GM06990 (cell line): ENCODE data around the gene CDC37.
"Not testable (repeated sequence)": the region's sequence is repeated elsewhere in the genome, so short reads cannot be mapped to it uniquely, and the experiment has no call there.

ENCODE experiments used
- DNase-seq: peaks from one replicate; pipeline ENCODE4 v3.0.0-alpha.2; 2011; ENCODE audit not compliant: insufficient read length; ENCODE audit errors: extremely low read depth
- H3K27me3 ChIP-seq: replicated peaks from 2 replicates; pipeline ENCODE4 v1.6.0; 2011; ENCODE audit warnings: low read length; ENCODE audit not compliant: control insufficient read depth, insufficient read depth
- H3K36me3 ChIP-seq: 2 replicates; pipeline ENCODE4 v1.5.1; 2011; ENCODE audit warnings: low read length; ENCODE audit not compliant: control insufficient read depth, insufficient read depth
- H3K4me3 ChIP-seq: replicated peaks from 2 replicates; pipeline ENCODE4 v1.5.1; 2011; ENCODE audit warnings: low read depth, mild to moderate bottlenecking, control low read depth, low read length
- CTCF ChIP-seq: IDR thresholded peaks from 2 replicates; pipeline ENCODE4 v1.5.1; 2011; ENCODE audit warnings: low read length, control low read depth, mild to moderate bottlenecking, inconsistent platforms; ENCODE audit not compliant: insufficient read depth, poor library complexity, severe bottlenecking

Gene CDC37

GRCh38 chr19:10402441-10403038 lies 802 bp downstream of the CDC37 start:
- no peak for DNase-seq
- H3K36me3 ChIP-seq: peaks cover 3% of the 10 kb centered on the region
- no peak for TF ChIP-seq CTCF
- peak overlapping the region; percentile 98 for H3K4me3 ChIP-seq
- no peaks in the 10 kb centered on the region for H3K27me3 ChIP-seq

DNA sequence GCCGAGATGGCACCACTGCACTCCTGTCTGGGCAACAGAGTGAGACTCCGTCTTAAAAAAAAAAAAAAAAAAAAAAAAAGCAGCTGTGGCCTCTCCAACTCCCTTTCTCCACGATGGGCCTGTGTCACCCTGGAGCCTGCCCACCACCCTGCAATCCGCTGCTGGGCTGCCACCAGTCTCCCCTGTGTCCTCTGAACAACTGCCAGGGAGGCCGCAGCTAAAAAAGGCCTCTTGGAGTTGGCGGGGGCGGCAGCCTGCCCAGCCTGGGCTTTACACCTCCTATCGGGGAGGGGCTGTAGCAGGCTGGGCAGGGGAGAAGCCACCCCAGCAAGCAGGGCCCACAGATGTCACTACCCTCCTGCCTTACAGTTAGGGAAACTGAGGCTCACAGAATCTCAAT lies 3.5 kb downstream of the CDC37 start:
- Histone ChIP-seq H3K36me3 (peaks cover 11% of the 10 kb centered on the region), H3K27me3 (no peaks in the 10 kb centered on the region), H3K4me3 (no peak overlapping the region)
- TF ChIP-seq CTCF: no peak
- no peak for DNase-seq

DNA sequence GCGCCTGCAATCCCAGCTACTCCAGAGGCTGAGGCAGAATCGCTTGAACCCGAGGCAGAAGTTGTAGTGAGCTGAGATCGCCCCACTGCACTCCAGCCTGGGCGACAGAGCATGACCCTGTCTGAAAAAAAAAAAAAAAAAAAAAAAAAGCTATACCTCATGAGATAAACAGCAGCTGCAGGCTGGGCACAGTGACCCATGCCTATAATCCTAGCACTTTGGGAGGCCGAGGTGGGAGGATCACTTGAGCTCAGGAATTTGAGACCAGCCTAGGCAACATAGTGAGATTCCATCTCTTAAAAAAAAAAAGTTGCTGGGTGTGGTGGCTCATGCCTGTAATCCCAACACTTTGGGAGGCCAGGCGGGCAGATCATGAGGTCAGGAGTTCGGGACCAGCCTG lies 4.0 kb downstream of the CDC37 start:
- H3K27me3 ChIP-seq, DNase-seq, H3K4me3 ChIP-seq: not testable (repeated sequence)
- H3K36me3 ChIP-seq: peaks cover 14% of the 10 kb centered on the region

DNA sequence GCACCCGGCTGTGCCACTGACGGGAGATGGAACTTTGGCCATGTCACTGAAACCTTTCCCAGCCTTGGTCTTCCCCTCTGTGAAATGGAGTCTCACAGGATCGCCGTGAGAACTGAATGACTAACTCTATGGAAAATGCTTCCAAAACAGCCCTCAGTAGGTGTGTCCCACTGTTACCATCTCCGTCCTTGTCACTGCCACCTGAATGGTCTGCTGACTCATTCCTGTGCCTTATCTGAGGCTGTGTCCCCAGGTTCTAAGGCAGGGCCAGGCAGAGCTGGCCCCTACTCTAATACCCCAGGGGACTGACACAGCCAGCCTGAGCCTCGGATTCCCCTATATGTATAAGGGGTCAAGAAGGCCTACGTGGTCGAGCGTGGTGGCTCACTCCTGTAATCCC lies 4.5 kb downstream of the CDC37 start:
- Histone ChIP-seq H3K27me3 (no peaks in the 10 kb centered on the region), H3K36me3 (peaks cover 14% of the 10 kb centered on the region), H3K4me3 (no peak overlapping the region)
- TF ChIP-seq CTCF: no peak
- DNase-seq: no peak

DNA sequence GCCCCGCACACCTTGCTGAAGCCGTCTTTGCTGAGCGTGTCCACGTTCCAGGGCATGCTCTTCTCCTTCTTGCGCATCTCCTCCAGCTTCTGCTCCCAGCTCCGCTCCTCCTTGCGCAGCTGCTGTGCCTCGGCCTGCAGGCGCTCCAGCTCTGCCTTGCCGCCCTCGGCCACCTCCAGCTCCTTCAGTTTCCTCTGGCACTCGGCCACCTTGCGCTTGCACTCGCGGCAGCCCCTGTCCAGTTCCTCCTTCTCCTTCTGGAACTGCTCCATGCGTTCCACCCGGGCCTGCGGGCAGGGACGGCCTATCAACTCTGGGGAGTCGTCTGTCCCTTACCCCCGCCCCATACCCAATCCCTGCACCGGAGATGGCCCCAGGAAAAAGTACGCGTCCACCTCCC lies 7.4 kb downstream of the CDC37 start:
- Histone ChIP-seq H3K4me3 (no peak overlapping the region), H3K27me3 (no peaks in the 10 kb centered on the region), H3K36me3 (peaks cover 29% of the 10 kb centered on the region)
- no peak for TF ChIP-seq CTCF
- no peak for DNase-seq

GRCh38 chr19:10395436-10395835 lies 7.9 kb downstream of the CDC37 start:
- DNase-seq: no peak
- H3K36me3 ChIP-seq: peaks cover 31% of the 10 kb centered on the region

More at GRCh38 chr19:10395436-10395835, 7.9 kb downstream of the CDC37 start:
- H3K27me3 ChIP-seq: no peaks in the 10 kb centered on the region
- no peak for TF ChIP-seq CTCF
- no peak overlapping the region for H3K4me3 ChIP-seq
